Bronchial epithelial cell (primary cell): ENCODE data around the gene ADAMTS17. TPM values are rescaled to one million over a fixed set of nuclear protein-coding genes. Genes with fewer than 3 reads are reported as not detected.

Experiments
- DNase-seq: peaks from one replicate; pipeline ENCODE4 v3.0.0-alpha.2; 2010; ENCODE audit warnings: low read depth
- FAIRE-seq: peaks from 2 replicates; lab custom pipeline; 2011; peaks lifted over from hg19 to GRCh38; lab: Jason Lieb, UNC
- H3K27me3 ChIP-seq: 2 replicates; pipeline ENCODE4 v1.5.1; 2011; ENCODE audit warnings: low read length; ENCODE audit not compliant: control insufficient read depth, insufficient read depth
- H3K36me3 ChIP-seq: 2 replicates; pipeline ENCODE4 v1.5.1; 2011; ENCODE audit warnings: low read length; ENCODE audit not compliant: control insufficient read depth, insufficient read depth
- H3K4me3 ChIP-seq: 2 replicates; pipeline ENCODE4 v1.5.1; 2011; ENCODE audit warnings: mild to moderate bottlenecking, low read depth, low read length, control low read depth
- CTCF ChIP-seq: IDR thresholded peaks from 2 replicates; pipeline ENCODE4 v1.5.1; 2011; ENCODE audit warnings: mild to moderate bottlenecking, moderate library complexity, low read length, control low read depth, inconsistent platforms; ENCODE audit not compliant: insufficient read depth, severe bottlenecking
- total RNA-seq: library from RNA; depleted of rRNA; stranded (reverse); fragments of >200 nt; gene quantifications from 2 replicates; pipeline ENCODE4 v1.2.1, GENCODE V29; 2014

Gene ADAMTS17
- total RNA-seq, 1 donor from 2014 or later: 1.1 TPM

- Histone ChIP-seq H3K27me3 (peaks cover under 1% of the 10 kb centered on the region), H3K36me3 (no peaks in the 10 kb centered on the region), H3K4me3 (no peak overlapping the region)
- no peak for TF ChIP-seq CTCF
- FAIRE-seq (no peak), DNase-seq (no peak)
These were observed 131.4 kb downstream of the ADAMTS17 start for GRCh38 chr15:100210338-100210737.

- no peaks in the 10 kb centered on the region for H3K36me3 ChIP-seq
- DNase-seq (no peak), FAIRE-seq (no peak)
- no peak overlapping the region for H3K4me3 ChIP-seq
- TF ChIP-seq CTCF: no peak
- peaks cover 2% of the 10 kb centered on the region for H3K27me3 ChIP-seq
These were observed 132.7 kb downstream of the ADAMTS17 start for GRCh38 chr15:100208921-100209603.

GRCh38 chr15:100207053-100207452, 134.7 kb downstream of the ADAMTS17 start:
- Histone ChIP-seq H3K4me3 (no peak overlapping the region), H3K27me3 (peaks cover 2% of the 10 kb centered on the region), H3K36me3 (no peaks in the 10 kb centered on the region)
- DNase-seq (no peak), FAIRE-seq (no peak)
- TF ChIP-seq CTCF: no peak

GRCh38 chr15:100206643-100207042, 135.1 kb downstream of the ADAMTS17 start:
- Histone ChIP-seq H3K4me3 (no peak overlapping the region), H3K36me3 (no peaks in the 10 kb centered on the region), H3K27me3 (peaks cover 2% of the 10 kb centered on the region)
- TF ChIP-seq CTCF: no peak
- DNase-seq: no peak
- FAIRE-seq: no peak

- TF ChIP-seq CTCF: no peak
- DNase-seq (no peak), FAIRE-seq (no peak)
- H3K27me3 ChIP-seq: peaks cover 2% of the 10 kb centered on the region
- H3K4me3 ChIP-seq: no peak overlapping the region
- no peaks in the 10 kb centered on the region for H3K36me3 ChIP-seq
These were observed 136.1 kb downstream of the ADAMTS17 start for GRCh38 chr15:100205549-100206295.
